Activated CD4-positive, alpha-beta T cell treated with anti-CD3 and anti-CD28 coated beads for 48 hours (primary cell): ENCODE data around the gene PACSIN2.
"Not testable (repeated sequence)": the region's sequence is repeated elsewhere in the genome, so short reads cannot be mapped to it uniquely, and the experiment has no call there.

ENCODE experiments used
- DNase-seq: peaks from one replicate; pipeline ENCODE4 v3.0.0-alpha.2; 2020

PACSIN2 gene

DNA sequence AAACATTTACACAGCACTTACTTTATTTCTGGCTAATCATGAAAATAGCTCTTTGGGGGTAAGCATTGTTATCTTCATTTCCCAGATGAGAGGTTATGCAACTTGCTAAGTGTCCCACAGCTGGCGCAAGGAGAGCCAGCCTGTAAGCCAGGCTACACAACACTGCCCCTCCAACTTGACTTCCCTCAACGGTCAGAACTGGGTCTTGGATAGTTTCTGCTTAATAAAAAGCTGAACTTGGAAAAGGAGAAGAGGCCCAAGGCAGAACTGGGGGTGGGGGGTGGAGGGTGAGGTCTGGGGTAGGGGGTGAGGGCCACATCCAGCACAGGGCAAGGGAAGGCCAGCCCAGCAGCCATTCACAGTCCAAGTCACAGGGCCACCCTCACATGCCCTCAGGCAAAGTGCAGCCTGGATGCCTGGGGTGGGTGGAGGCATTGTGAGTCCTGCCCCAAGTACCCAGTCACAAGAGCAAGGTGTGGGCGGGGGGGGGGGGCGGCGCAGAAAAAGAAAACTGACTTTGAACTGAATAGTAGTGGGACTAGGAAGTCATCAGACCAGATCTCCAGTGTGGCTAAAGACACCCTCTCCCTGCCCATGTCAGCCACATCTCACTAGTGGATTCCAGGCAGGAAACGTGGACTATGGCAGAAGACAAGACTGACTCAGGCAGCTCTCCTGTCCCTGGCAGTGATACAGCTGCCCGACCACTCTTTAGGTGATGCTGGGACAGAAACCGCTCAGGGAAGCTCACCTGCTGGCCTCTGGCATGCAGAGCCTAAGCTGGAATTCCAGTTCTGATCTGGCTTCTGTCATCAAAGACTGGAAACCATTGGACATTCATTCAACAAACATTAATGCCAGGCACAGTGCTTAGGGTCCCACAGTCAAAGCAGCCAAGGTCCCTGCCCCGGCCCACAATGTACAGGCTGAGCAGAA is 52.4 kb downstream of the PACSIN2 start:
- no peak for DNase-seq

DNA sequence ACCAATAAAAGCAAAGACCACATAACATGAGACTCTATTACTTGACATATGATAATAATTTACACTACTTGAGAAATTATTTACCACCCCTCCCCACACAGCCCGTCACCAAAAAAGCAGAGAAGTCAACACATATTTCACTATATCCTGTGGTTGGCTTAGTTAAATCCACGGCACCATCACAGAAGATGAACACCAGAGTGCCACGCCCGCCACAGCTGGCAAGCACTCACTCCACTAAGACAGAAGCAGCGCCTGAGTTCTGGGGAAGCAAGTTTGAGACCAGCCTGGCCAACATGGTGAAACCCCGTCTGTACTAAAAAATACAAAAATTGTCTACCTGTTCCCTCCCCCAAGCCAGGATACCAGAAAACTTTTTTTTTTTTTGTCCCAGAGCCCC is 53.1 kb downstream of the PACSIN2 start:
- no peak for DNase-seq

DNA sequence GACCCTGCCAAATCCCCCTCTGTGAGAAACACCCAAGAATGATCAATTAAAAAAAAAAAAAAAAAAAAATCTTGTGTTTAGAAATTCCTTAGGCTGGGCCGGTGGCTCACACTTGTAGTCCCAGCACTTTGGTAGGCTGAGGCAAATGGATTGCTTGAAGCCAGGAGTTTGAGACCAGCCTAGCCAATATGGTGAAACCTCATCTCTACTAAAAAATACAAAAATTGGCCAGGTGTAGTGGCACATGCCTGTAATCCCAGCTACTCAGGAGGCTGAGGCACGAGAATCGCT is 53.6 kb downstream of the PACSIN2 start:
- DNase-seq: not testable (repeated sequence)

DNA sequence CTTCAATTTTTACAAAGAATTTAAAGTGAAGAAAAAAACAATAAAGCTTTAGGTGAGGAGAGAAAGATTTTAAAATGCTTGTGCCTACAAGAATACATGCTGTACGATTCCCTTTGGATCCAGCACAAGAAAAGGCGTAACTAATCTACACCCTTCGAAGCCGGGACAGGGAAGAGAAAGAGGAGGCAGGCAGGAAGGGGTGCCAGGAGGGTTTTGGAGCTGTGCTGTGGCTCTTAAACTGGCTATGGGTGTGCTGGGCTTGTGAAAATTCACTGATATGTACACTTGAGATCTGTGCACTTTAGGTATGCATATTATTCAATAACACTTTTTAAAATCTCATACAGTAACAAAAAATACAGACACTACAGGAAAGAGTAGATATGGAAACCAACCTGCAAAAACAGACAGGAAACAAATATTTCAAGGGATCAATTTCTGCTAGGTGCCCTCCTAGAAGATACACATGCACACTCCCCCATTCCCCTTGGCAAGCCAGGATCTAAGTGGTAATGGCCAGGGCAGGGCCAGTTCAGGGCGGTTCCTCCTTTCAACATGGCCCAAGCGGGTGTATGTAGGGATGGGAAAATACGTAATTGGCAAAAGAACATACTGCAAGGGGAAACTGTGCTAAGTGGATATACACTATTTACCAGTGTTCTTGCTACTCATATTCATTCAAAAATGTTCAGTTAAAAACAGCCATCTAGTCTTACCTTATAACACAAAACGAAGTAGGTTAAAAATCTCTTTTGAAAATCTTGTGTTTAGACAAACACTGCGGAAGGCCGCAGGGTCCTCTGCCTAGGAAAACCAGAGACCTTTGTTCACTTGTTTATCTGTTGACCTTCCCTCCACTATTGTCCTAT is 54.2 kb downstream of the PACSIN2 start:
- no peak for DNase-seq

DNA sequence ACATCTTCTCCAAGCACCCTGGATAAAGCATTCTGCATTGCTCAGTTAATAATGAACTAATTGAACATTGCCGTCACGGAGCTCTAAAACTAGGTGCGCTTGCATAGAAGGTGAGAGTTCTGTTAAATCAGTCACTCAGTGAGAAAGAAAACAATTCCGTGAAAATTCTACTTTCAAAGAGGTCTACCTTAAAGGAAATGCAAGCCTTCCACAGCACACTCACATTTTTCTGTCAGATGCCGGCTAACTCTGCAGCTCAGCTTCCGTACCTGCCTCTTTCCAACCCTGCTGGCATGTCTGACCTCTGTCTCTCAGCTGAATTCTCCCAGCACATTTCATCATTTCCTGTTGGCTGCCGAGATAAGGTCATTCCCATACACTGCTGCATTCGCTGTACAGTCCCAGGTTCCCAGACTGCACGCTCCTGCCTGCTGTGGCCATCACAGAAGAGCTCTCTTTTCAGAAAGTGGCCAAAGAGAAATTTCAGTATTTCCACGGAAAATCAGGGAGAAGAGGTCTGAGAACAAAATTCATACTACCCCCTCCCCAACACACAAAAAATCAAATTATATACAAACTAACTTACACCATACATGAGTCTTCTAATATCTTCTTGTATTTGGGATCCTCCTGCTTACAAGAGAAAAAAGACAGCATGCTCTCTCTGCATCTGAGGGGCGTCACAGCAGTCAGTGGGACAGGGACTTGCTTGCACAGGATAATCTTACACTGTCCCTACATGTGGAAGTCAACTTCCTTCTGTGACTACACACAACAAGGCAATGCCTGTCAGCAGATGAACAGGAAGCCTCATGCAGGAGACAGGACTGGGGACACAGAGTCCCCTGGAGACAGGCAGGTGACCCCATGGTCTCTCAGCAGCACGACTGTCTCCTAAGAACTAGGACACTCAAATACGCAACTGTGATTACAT is 55.1 kb downstream of the PACSIN2 start:
- no peak for DNase-seq

DNA sequence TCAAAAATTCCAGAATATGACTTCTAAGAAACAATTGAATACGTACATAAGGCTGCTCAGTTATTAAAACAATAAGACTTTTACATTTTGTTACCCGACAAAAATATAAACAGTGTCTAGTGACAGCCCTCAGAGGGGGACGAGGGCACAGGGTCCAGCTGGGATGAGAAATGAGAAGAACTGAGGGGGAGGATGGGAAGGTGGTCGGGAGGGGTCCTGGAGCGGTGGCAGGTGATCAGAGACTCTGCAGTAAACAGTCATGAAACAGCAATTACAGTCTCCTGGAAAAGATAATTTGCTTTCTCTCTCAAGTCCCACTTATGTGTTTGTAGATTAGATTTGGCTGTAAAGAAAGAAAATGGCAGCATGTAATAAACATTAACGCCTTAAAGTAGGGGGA is 56.0 kb downstream of the PACSIN2 start:
- DNase-seq: no peak

DNA sequence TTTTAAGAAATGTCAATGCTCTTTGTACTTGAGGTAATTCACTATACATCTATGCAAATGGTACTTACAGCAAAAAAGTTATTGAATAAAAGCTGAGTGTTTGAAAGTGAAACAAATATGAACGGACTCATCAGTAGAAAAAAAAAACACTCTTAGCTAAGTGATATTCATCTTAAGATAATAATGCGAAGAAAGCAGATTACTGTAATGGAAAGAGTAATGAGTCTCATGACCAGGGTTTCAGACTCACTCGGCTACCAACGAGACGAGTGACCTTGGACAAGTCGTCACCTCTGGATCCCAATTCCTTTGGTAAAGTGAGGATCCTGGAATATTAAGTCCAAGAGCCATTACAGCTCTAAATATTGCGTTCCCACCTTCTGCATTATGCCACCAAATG is 57.0 kb downstream of the PACSIN2 start:
- no peak for DNase-seq

DNA sequence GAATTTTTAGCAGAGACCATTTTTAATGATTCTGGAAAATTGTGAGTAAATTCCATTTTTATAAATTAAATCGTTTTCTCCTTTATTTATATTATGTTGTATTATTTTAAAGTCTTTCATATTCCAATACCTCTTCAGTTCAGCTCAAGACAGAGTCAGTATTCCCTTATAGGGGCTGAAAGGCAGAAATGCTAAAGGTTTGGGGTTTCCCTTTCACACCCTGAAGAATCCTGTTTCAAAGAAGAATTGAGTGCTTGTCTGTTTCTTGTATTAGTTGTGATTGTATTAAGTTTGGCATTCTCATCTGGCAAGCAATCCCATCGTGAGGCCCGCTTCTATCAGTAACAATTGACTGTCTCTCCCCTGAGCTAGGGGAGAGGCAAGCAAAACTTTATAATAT is 57.4 kb downstream of the PACSIN2 start:
- no peak for DNase-seq

DNA sequence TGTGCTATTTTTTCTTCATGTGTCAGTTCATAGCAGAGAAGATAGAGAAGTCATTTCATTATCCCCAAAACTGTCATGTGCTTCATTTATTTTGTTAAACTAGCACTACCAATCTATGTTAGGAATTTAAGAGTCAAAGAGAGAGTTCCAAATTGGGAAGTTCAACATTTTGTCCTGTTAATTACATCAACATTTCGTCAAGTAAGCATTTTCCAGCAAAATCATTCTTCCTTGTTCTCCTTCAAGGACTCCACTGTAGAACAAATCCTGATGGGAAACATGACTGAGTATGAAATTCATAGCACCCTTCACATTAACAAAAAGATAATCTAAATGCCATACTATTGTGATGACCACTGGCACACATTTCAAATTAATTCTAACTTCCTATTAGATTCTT is 59.1 kb downstream of the PACSIN2 start:
- DNase-seq: no peak

DNA sequence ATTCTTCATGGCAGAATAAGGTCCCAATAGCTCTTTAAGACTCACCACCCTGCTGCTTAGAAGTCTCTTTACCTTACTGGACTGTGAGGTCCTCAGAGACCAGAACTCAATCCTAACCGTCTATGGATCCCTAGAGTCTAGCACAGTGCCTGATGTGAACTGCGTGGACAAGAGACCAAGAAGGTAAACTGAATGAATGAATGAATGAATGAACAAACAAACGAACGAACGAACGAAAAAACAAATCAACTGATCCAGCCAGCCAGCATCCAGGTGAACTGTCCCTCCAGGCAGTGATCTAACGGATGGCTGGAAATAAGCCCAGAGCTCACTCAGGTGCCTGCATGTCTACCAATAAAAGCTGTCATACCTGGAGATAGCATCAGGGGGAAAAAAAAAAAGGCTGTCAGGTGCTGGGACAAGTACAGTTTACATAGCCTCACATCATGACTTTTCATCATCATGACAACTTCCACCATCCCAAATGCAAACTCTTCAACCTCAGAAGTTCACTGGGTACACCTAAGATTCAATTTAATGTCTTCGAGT is 59.8 kb downstream of the PACSIN2 start:
- DNase-seq: no peak

DNA sequence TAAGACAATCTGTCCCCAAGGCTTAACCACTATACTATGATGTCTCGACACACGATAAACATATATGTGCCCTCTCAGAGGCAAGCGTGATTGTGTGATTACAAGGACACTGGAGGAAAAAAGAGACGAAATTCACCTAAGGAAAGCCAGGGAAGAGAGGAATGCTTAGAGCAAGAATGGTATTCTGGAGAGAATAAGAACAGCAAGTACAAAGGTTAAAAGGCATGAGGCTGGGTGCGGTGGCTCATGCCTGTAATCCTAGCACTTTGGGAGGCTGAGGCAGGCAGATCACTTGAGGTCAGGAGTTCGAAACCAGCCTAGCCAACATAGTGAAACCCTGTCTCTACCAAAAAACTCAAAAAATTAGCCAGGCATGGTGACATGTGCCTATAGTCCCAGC is 61.2 kb downstream of the PACSIN2 start:
- DNase-seq: not testable (repeated sequence)

DNA sequence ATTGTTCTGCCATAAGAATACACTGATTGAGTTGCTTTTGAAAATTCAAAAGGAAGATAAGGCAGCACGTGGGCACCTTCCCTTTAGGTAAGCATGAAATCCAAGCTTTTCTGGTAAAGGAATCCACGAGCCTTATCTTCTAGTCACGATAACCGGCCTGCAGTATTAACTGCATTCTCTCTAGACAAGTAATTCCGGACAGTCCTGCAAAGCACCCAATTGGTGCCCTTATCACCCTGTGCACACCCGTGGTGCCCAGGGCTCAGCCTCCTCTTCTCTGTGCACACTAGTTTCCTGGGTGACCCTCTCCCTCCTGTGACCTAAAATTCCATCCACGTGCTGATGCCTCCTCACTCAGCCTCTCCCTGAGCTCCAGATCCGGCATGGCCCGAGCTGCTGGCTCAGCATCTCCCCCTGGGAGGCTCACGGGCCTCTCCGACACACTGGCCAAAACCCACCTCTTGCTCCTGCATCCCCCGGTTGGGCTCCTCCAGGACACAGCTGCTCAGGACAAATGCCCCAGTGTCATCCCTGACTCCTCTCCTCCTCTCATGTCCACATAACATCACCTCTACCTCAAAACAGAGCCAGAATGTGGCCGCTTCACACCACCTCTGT is 63.7 kb downstream of the PACSIN2 start:
- DNase-seq: no peak

DNA sequence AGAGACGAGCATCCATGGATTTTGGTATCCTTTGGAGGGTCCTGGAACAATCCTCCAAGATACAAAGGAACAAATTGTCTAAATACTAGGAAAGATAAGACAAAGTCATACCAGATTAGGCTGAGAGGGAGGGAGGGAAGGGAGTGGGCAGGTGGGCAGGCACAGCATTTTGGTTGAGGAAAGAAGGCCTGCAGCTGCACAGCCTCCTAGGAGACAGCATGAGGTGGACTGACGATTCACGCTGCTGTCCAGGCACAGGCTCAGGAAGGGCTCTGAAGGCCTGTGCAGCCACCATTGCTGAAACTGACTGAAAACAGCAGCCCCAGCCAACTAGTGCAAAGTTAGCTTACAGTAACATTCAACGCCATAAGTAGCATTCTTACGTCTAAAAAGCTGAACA is 64.7 kb downstream of the PACSIN2 start:
- no peak for DNase-seq

DNA sequence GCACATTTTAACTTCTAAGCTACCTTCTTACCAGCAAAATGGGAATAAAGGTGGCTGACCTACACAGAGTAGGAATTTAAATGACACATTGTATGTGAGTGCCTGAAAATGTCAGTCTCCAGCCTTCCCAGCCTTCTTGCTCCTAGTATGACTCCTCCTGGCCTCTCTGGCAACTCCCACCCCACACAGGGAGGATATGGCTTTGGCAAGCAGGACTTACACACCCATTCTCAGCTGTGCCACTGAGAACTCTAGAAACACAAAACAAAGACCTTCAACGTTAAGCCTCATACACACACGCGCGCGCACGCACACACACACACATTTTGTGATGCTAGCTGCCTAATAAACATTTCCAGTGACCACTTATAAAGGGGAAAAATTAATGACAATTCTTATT is 65.8 kb downstream of the PACSIN2 start:
- no peak for DNase-seq

DNA sequence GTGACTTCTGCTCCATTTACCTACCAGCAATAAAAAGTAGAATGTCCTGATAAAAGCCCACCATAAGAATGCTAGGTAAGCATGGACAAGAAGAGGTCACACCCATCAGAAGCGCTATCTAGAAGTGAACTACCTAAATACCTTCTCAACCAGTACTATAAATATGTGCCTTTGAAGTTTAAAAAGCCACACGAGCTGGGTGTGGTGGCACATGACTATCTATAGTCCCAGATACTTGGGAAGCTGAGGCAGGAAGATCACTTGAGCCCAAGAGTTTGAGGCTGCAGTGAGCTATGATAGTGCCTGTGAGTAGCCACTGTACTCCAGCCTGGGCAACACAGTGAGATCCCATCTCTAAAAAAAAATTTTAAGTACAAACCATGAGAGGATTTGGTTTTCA is 66.7 kb downstream of the PACSIN2 start:
- DNase-seq: no peak

DNA sequence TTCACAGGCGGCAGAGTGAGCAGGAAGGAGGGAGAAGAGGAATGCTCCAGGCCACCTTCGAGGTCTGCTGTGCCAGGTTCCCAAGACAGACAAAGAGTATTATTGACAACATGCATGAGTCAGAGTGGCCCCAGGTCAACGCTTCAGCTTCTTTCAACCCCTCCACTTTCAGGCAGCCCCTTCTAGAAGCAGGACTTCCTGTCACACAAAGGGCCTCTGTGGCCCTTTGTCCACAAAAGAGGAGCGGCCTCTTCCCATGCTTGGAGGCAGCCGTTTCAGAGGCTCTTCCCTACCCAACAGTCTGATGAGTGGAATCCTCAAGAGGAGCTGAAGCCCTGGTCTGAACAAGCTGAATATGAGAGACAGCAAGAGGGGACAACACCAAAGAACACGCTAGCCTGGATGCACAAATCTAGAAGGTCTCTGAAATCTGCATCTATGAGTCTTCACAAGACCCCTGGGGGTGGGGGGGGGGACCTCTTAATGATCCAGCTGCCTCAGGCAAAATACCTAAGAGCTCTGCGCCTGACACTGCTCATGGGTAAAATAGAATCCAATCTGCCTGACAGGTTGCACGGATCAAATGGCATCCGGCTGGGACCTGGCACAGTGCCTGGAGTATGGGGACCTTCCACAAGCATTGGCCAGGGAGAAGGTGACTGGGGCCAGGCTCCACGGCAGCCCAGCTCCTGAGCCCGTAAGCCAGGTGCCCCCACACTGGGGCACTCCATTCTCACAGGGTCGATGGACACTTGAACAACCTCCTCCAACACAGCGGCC is 67.5 kb downstream of the PACSIN2 start:
- DNase-seq: no peak

DNA sequence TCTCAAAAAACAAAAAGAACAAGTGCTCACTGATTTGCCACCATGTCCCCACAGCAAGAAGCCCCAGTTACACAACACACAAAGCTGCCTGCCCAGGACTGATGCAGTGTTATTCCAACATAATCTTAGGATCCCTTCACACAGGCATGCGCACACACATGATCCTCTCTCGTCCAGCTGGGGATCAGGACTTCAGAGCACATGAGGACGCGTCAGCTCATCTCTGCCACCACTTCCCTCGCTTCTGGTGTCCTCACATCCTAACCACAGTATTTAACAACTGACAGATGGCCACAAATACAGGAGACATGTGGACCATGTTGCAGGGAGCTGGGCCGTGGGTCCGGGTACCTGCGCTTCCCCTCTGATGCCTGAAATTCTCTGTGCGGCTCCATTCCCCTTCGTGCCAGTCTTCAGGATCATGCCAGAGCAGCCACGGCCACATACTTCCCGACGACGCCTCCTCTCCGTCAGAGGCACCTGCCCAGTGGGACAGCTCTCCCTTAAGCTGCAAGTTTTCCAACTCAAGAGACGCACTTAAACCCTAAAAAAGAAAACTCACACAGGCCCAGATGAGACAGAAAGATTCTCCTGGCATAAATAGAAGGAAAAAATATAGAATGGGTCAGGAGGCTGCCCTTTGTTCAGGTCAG is 68.3 kb downstream of the PACSIN2 start:
- no peak for DNase-seq

DNA sequence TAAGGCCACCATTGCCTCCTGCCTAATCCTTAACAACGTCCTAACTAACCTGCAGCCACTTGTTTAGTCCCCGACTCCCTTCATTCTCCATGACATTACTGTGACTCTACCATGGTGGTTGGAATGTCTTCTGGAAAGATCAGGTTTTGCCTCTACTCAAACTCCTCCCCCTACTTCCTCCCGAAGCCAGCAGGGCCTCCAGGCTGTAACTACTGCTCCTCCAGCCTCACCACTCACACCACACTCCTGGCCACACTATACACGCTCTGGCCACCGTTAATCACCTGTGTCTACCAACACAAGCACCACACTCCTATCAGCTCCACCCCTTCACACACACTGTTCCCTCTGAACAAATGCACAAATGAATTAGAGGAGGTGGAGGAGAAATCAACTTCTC is 69.2 kb downstream of the PACSIN2 start:
- DNase-seq: no peak

DNA sequence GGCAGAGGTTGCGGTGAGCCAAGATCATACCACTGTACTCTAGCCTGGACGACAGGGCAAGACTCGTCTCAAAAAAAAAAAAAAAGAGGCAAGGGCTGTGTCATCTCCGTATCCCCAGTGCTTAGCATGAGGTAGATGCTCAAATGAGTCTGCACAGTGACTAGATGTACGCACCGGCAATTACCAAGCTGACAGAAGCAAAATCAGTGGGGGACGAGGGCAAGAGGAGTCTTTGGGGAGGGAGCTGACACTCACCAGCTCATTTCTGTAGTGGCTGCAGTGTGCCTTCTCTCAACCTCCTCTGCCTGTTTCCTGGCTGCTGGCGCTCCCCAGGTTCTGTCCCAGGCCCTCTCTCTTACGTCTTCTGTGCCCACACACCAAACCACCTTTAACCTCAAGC is 69.9 kb downstream of the PACSIN2 start:
- DNase-seq: no peak

DNA sequence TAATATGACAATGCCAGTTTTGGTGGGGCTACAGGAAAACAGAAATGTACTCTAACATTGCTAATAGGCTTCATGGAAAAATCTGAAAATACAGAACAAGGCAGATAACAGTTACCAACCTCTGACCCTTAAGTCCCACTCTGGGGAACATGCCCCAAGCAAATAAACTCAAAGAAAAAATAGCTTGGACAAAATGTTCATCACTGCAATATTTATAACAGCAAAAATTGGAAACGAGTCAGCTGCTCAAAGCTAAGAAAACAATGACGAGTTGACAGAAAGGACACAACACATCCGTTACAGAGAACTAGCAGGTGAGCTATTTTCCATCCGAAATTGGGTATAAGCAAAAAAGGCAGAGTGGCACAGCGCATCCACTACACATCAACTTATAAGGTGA is 70.5 kb downstream of the PACSIN2 start:
- DNase-seq: no peak

DNA sequence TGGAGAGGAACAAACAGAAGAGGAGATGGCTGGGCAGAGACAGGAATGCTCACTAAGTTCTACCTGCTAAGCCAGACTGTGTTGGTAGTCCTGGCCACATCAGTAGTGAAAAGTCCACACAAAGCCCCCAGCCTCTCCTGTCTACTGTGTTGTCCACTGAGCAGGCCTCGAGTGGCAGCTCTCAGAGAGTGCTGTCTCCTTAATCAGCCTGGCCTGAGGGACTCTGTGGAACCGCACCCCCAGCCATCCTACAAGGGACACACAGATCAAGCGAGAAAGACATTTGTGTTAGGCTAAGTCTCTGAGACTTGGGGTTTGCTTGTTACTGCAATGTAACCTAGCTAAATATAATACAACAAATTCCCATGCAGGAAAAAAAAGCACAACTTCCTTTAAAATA is 71.0 kb downstream of the PACSIN2 start:
- DNase-seq: no peak
